Vagina (tissue), 2 donors: ENCODE measurements around the gene ISCA1. TPM values are rescaled to one million over a fixed set of nuclear protein-coding genes. Genes with fewer than 3 reads are reported as not detected.

ENCODE experiments used
- DNase-seq, 2 donors: peaks; one replicate each; pipeline ENCODE4 v3.0.0-alpha.2; 2017; ENCODE audit errors: extremely low spot score in 2 of 2
- H3K27ac ChIP-seq: fragments of 200-600 bp; sonication (generic); one replicate; pipeline ENCODE4 v1.5.1; 2019
- H3K27me3 ChIP-seq: fragments of 200-600 bp; sonication (generic); one replicate; pipeline ENCODE4 v1.5.1; 2019
- H3K36me3 ChIP-seq, 2 donors: fragments of 200-600 bp; sonication (generic); one replicate each; pipeline ENCODE4 v1.5.1; 2017 to 2019
- H3K4me1 ChIP-seq: fragments of 200-600 bp; sonication (generic); one replicate; pipeline ENCODE4 v1.5.1; 2019
- H3K4me3 ChIP-seq, 2 donors: fragments of 200-600 bp; sonication (generic); 1 replicate in 1 of 2; 2 replicates in 1 of 2; pipeline ENCODE4 v1.5.1; 2016 to 2019
- H3K9me3 ChIP-seq: fragments of 200-600 bp; sonication (generic); one replicate; pipeline ENCODE4 v1.5.1; 2019
- POLR2A ChIP-seq, 2 donors: fragments of 450-650 bp; IDR thresholded peaks; one replicate each; pipeline ENCODE4 v1.6.1; 2017; ENCODE audit warnings: antibody characterized with exemption in 2 of 2, mild to moderate bottlenecking in 2 of 2, moderate library complexity in 2 of 2
- POLR2AphosphoS5 ChIP-seq, 2 donors: sonication (generic); formaldehyde crosslinking; IDR thresholded peaks; one replicate each; pipeline ENCODE4 v1.9.0; 2017; ENCODE audit warnings: antibody characterized with exemption in 2 of 2, mild to moderate bottlenecking in 2 of 2, low read depth in 1 of 2; ENCODE audit not compliant: insufficient read depth in 1 of 2
- intact Hi-C: fragments of 100-400 bp; cut with DNase I; formaldehyde crosslinking; loops from one replicate; pipeline ENCODE4 v1.15.1; 2023
- total RNA-seq: library from RNA; depleted of rRNA; stranded (reverse); fragments of >200 nt; gene quantifications from one replicate; pipeline ENCODE4 v1.2.3, GENCODE V29; 2016
- TF ChIP-seq, protein P1 (sequence below), 3 experiments: fragments of 450-650 bp in 2 of 3; fragments of 200-600 bp in 1 of 3; sonication (generic) in 1 of 3; IDR thresholded peaks; one replicate each; pipeline ENCODE4 v1.5.1; 2017 to 2019; ENCODE audit warnings: antibody characterized with exemption in 3 of 3, mild to moderate bottlenecking in 2 of 3, moderate library complexity in 2 of 3

Gene ISCA1
- total RNA-seq, 1 donor from 2014 or later = 20.4 TPM

DNA sequence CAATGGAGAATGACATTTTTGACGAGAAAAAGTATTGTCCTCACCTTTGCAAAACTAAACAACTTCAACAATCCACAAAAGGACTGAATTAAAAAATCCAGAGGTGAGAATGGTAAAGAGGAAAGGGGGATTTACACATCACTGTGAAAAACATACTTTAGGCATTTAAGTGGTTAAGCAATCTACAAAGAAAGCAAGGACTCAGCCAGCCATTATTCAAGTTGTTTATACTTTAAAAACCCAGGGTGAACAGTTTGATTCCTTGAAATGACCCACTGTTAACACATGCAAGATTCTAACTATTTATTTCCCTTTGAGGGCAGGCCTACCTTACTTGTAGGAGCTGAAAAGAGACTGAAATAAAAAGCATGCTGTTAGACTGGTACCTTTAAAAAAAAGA lies 42.6 kb upstream of the ISCA1 start:
- Histone ChIP-seq H3K36me3 (peaks cover 0 to 84% of the 10 kb centered on the region in 2 donors), H3K4me3 (no peak overlapping the region), H3K4me1 (no peaks in the 10 kb centered on the region), H3K9me3 (no peaks in the 10 kb centered on the region), H3K27me3 (no peaks in the 10 kb centered on the region), H3K27ac (no peak overlapping the region)
- TF ChIP-seq POLR2A (IDR thresholded peaks at IDR 0.05) (no peak), POLR2AphosphoS5 (IDR thresholded peaks at IDR 0.05; ENCODE audit: insufficient read depth in 1 of 2, low read depth in 1 of 2) (no peak)
- TF ChIP-seq, protein P1, sequence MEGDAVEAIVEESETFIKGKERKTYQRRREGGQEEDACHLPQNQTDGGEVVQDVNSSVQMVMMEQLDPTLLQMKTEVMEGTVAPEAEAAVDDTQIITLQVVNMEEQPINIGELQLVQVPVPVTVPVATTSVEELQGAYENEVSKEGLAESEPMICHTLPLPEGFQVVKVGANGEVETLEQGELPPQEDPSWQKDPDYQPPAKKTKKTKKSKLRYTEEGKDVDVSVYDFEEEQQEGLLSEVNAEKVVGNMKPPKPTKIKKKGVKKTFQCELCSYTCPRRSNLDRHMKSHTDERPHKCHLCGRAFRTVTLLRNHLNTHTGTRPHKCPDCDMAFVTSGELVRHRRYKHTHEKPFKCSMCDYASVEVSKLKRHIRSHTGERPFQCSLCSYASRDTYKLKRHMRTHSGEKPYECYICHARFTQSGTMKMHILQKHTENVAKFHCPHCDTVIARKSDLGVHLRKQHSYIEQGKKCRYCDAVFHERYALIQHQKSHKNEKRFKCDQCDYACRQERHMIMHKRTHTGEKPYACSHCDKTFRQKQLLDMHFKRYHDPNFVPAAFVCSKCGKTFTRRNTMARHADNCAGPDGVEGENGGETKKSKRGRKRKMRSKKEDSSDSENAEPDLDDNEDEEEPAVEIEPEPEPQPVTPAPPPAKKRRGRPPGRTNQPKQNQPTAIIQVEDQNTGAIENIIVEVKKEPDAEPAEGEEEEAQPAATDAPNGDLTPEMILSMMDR (IDR thresholded peaks at IDR 0.05) = no peak
- DNase-seq = no peak
- intact Hi-C loops = no loop called here

DNA sequence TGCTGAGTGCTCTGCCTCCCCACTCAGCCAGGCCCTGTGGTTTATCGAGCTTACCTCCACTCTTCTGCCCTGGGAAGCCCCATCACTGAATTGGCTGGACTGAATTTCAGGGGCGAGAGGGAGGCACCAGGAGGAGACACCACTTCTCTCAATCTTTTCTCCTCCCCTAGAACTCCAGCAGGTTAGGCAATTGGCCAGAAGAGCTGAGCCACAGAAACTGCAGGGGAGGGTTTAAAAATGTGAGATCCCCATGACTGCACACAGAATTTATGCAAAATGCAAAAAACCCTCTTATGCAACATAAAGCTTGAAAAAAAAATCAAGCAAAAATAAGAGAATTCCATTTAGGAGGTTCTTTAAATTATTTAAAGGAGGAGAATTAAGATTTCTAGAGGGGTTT lies 42.0 kb upstream of the ISCA1 start:
- TF ChIP-seq POLR2A (IDR thresholded peaks at IDR 0.05) = no peak
- no peak for TF ChIP-seq POLR2AphosphoS5 (IDR thresholded peaks at IDR 0.05; ENCODE audit: insufficient read depth in 1 of 2, low read depth in 1 of 2)
- TF ChIP-seq, protein P1 (IDR thresholded peaks at IDR 0.05) = no peak
- Histone ChIP-seq H3K4me3 (no peak overlapping the region), H3K27me3 (no peaks in the 10 kb centered on the region), H3K4me1 (no peaks in the 10 kb centered on the region), H3K36me3 (peaks cover 0 to 90% of the 10 kb centered on the region in 2 donors), H3K27ac (no peak overlapping the region), H3K9me3 (no peaks in the 10 kb centered on the region)
- intact Hi-C loops = no loop called here
- DNase-seq = no peak

DNA sequence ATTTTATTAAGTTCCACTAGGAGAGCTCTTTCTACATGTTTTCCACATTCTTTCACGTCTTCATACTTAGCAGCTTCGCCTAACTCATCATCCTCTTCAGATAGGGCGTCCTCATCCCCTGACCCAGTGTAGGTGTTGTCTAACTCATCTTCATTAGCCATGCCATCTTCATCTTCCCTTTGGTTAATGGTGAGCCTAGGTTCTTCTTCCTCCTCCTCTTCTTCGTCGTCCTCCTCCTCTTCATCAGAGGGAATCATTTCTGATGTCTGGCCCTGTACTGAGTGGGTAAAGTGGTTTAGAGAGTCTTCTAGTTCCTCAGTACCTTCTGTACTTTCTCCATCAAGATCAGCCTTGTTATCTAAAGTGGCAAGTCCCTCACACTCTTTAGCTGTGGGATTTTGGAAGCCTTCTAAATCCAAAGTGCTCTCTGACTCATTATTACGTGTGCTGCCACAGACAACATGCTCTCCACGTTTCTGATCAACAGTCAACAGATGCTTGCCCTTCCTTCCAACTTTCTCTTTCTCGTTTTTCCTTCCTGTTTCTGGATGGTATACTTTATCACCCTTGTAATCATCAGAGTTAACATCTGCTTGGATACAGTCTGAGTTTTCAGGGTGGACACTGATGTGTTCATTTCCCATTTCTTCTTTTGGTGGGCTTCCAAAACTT lies 40.8 kb upstream of the ISCA1 start:
- Histone ChIP-seq H3K4me1 (no peaks in the 10 kb centered on the region), H3K36me3 (peaks cover 0 to 82% of the 10 kb centered on the region in 2 donors), H3K27me3 (no peaks in the 10 kb centered on the region), H3K4me3 (no peak overlapping the region), H3K9me3 (no peaks in the 10 kb centered on the region), H3K27ac (no peak overlapping the region)
- intact Hi-C loops = no loop called here
- DNase-seq = no peak
- TF ChIP-seq, protein P1 (IDR thresholded peaks at IDR 0.05) = no peak
- TF ChIP-seq POLR2A (IDR thresholded peaks at IDR 0.05) (no peak), POLR2AphosphoS5 (IDR thresholded peaks at IDR 0.05; ENCODE audit: insufficient read depth in 1 of 2, low read depth in 1 of 2) (no peak)

DNA sequence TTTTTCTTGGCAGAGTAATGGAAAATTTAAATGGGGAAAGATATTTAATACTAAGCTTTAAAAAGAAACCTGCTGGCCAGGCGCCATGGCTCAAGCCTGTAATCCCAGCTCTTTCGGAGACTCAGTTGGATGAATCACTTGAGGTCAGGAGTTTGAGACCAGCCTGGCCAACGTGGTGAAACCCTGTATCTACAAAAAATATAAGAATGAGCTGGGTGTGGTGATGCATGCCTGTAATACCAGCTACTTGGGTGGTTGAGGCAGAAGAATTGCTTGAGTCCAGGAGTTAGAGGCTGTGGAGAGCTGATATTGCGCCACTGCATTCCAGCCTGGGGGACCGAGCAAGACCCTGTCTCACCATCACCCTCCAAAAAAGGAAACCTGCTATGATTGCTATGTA lies 39.0 kb upstream of the ISCA1 start:
- Histone ChIP-seq H3K36me3 (peaks cover 0 to 76% of the 10 kb centered on the region in 2 donors), H3K4me3 (no peak overlapping the region), H3K27ac (no peak overlapping the region), H3K4me1 (no peaks in the 10 kb centered on the region), H3K9me3 (no peaks in the 10 kb centered on the region), H3K27me3 (no peaks in the 10 kb centered on the region)
- intact Hi-C loops = no loop called here
- no peak for DNase-seq
- TF ChIP-seq POLR2A (IDR thresholded peaks at IDR 0.05) (no peak), POLR2AphosphoS5 (IDR thresholded peaks at IDR 0.05; ENCODE audit: insufficient read depth in 1 of 2, low read depth in 1 of 2) (no peak)
- TF ChIP-seq, protein P1 (IDR thresholded peaks at IDR 0.05) = no peak

DNA sequence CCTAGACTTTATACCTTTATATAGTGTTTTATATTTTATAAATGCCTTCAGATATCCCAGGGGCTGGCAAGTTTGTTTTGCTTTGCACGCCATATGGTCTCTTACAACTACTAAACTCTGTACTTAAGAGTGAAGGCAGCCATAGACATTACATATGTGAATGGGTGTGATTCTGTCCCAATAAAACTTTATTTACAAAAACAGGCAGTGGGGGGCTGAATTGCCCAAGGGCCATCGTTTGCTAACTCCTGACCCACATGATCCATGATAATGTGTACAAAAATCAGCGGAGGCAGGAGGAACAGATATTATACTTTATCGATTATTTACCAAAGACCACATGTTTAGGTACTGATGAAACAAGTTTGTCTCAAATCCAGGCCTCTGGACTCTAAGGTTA lies 35.8 kb upstream of the ISCA1 start:
- peaks cover 0 to 74% of the 10 kb centered on the region in 2 donors for H3K36me3 ChIP-seq
- TF ChIP-seq, protein P1 (IDR thresholded peaks at IDR 0.05) = no peak
- TF ChIP-seq POLR2A (IDR thresholded peaks at IDR 0.05) (no peak), POLR2AphosphoS5 (IDR thresholded peaks at IDR 0.05; ENCODE audit: insufficient read depth in 1 of 2, low read depth in 1 of 2) (no peak)
- no peaks in the 10 kb centered on the region for H3K4me1 ChIP-seq
- no peak overlapping the region for H3K27ac ChIP-seq
- no peak overlapping the region for H3K4me3 ChIP-seq
- H3K27me3 ChIP-seq = no peaks in the 10 kb centered on the region
- H3K9me3 ChIP-seq = no peaks in the 10 kb centered on the region
- intact Hi-C loops = no loop called here
- no peak for DNase-seq
